GM12872 (cell line): ENCODE results near the gene SH2B2.

Source experiments
- CTCF ChIP-seq: IDR thresholded peaks from 3 replicates; pipeline ENCODE4 v1.5.1; 2011; ENCODE audit warnings: low read depth, mild to moderate bottlenecking, low read length, moderate library complexity; ENCODE audit not compliant: insufficient read depth

Gene SH2B2

GRCh38 chr7:102295346-102296178 is 8.9 kb downstream of the SH2B2 start:
- TF ChIP-seq CTCF, result no peak

GRCh38 chr7:102296179-102296438 is 9.4 kb downstream of the SH2B2 start:
- TF ChIP-seq CTCF, result no peak

GRCh38 chr7:102296514-102296913 is 9.8 kb downstream of the SH2B2 start:
- no peak for TF ChIP-seq CTCF

GRCh38 chr7:102297487-102298218 is 11.0 kb downstream of the SH2B2 start:
- TF ChIP-seq CTCF, result no peak

GRCh38 chr7:102300643-102301221 is 14.1 kb downstream of the SH2B2 start:
- TF ChIP-seq CTCF, result no peak

- no peak for TF ChIP-seq CTCF
Measured at GRCh38 chr7:102302025-102302424, 15.4 kb downstream of the SH2B2 start.

GRCh38 chr7:102303669-102304422 is 17.2 kb downstream of the SH2B2 start:
- no peak for TF ChIP-seq CTCF
